Fibroblast of lung (primary cell): ENCODE data around the gene MCTP2. TPM values are rescaled to one million over a fixed set of nuclear protein-coding genes. Genes with fewer than 3 reads are reported as not detected.

ENCODE experiments used
- DNase-seq, 2 donors: peaks; one replicate each; pipeline versions ENCODE4 v3.0.0 to v3.0.0-alpha.2; 2010; ENCODE audit warnings: low read depth in 2 of 2
- H2AFZ ChIP-seq: 2 replicates; pipeline ENCODE4 v1.5.1; 2012; ENCODE audit warnings: low read length, control low read depth, inconsistent platforms
- H3K27ac ChIP-seq: 2 replicates; pipeline ENCODE4 v1.5.1; 2011; ENCODE audit warnings: low read length, control low read depth; ENCODE audit not compliant: insufficient read depth
- H3K27me3 ChIP-seq: 2 replicates; pipeline ENCODE4 v1.5.1; 2011; ENCODE audit warnings: mild to moderate bottlenecking, low read length; ENCODE audit not compliant: control insufficient read depth, insufficient read depth
- H3K36me3 ChIP-seq: 2 replicates; pipeline ENCODE4 v1.5.1; 2011; ENCODE audit warnings: low read length; ENCODE audit not compliant: control insufficient read depth, insufficient read depth
- H3K4me1 ChIP-seq: 2 replicates; pipeline ENCODE4 v1.5.1; 2011; ENCODE audit warnings: low read length; ENCODE audit not compliant: control insufficient read depth, insufficient read depth; ENCODE audit errors: extremely low read depth
- H3K4me2 ChIP-seq: 2 replicates; pipeline ENCODE4 v1.5.1; 2011; ENCODE audit warnings: low read length, control low read depth; ENCODE audit not compliant: insufficient read depth; ENCODE audit errors: extremely low read depth
- H3K4me3 ChIP-seq, 4 experiments: fragments of 200-600 bp in 1 of 4; sonication (generic) in 1 of 4; replicated peaks in 1 of 4; 2 replicates each; pipeline ENCODE4 v1.5.1; 2011 to 2016; ENCODE audit warnings: low read length in 4 of 4, low read depth in 3 of 4, mild to moderate bottlenecking in 3 of 4, control low read depth in 2 of 4, inconsistent platforms in 1 of 4, mixed read lengths in 1 of 4; ENCODE audit not compliant: insufficient read depth in 1 of 4; ENCODE audit errors: control extremely low read depth in 1 of 4
- H3K79me2 ChIP-seq: 2 replicates; pipeline ENCODE4 v1.5.1; 2012; ENCODE audit warnings: mild to moderate bottlenecking, low read length, inconsistent platforms; ENCODE audit not compliant: control insufficient read depth, insufficient read depth
- H3K9ac ChIP-seq: 2 replicates; pipeline ENCODE4 v1.5.1; 2011; ENCODE audit warnings: mild to moderate bottlenecking, low read length, control low read depth; ENCODE audit not compliant: insufficient read depth
- H3K9me3 ChIP-seq: 2 replicates; pipeline ENCODE4 v1.5.1; 2012; ENCODE audit warnings: low read depth, low read length; ENCODE audit not compliant: control insufficient read depth, insufficient read depth
- H4K20me1 ChIP-seq: 2 replicates; pipeline ENCODE4 v1.5.1; 2011; ENCODE audit warnings: low read length; ENCODE audit not compliant: control insufficient read depth, insufficient read depth; ENCODE audit errors: extremely low read depth
- EZH2 ChIP-seq: IDR thresholded peaks from 2 replicates; pipeline ENCODE4 v1.5.1; 2012; ENCODE audit warnings: low read length, control low read depth, mild to moderate bottlenecking; ENCODE audit errors: missing control alignments
- polyA plus RNA-seq, 2 donors: library from polyadenylated mRNA; depleted of rRNA in 1 of 2; stranded (reverse) in 1 of 2; unstranded in 1 of 2; fragments of >200 nt; gene quantifications; 2 replicates each; pipeline ENCODE4 v1.2.1, GENCODE V29; 2011 to 2012; ENCODE audit warnings: missing spikeins in 1 of 2
- total RNA-seq: library from RNA; depleted of rRNA; stranded (reverse); fragments of >200 nt; gene quantifications from 2 replicates; pipeline ENCODE4 v1.2.1, GENCODE V29; 2014
- TF ChIP-seq, protein P1 (sequence below), 2 donors: IDR thresholded peaks in 1 of 2; conservative IDR thresholded peaks in 1 of 2; 1 replicate in 1 of 2; 2 replicates in 1 of 2; pipeline ENCODE4 v1.5.1; 2011 to 2012; ENCODE audit warnings: low read length in 2 of 2, control low read depth in 1 of 2, inconsistent platforms in 1 of 2, low read depth in 1 of 2, mild to moderate bottlenecking in 1 of 2

The MCTP2 gene
- total and polyA plus RNA-seq, 2 donors (not counting 1 experiment from before 2014, with no cell fraction given) = 3.6 to 14.5 TPM

GRCh38 chr15:94522125-94522524 is 290.8 kb downstream of the MCTP2 start:
- H3K79me2 ChIP-seq = no peaks in the 10 kb centered on the region
- H3K9ac ChIP-seq = no peak overlapping the region
- H3K9me3 ChIP-seq = no peaks in the 10 kb centered on the region
- no peaks in the 10 kb centered on the region for H3K36me3 ChIP-seq
- H3K27ac ChIP-seq = no peak overlapping the region
- no peaks in the 10 kb centered on the region for H4K20me1 ChIP-seq
- no peaks in the 10 kb centered on the region for H3K4me1 ChIP-seq
- TF ChIP-seq EZH2 = no peak
- TF ChIP-seq, protein P1, sequence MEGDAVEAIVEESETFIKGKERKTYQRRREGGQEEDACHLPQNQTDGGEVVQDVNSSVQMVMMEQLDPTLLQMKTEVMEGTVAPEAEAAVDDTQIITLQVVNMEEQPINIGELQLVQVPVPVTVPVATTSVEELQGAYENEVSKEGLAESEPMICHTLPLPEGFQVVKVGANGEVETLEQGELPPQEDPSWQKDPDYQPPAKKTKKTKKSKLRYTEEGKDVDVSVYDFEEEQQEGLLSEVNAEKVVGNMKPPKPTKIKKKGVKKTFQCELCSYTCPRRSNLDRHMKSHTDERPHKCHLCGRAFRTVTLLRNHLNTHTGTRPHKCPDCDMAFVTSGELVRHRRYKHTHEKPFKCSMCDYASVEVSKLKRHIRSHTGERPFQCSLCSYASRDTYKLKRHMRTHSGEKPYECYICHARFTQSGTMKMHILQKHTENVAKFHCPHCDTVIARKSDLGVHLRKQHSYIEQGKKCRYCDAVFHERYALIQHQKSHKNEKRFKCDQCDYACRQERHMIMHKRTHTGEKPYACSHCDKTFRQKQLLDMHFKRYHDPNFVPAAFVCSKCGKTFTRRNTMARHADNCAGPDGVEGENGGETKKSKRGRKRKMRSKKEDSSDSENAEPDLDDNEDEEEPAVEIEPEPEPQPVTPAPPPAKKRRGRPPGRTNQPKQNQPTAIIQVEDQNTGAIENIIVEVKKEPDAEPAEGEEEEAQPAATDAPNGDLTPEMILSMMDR (conservative IDR thresholded peaks at IDR 0.05 in 1 of 2, IDR thresholded peaks at IDR 0.05 in 1 of 2; ENCODE audit: low read depth in 1 of 2, low read length in 2 of 2) = no peak
- H3K27me3 ChIP-seq = no peaks in the 10 kb centered on the region
- no peak overlapping the region for H3K4me2 ChIP-seq
- no peak overlapping the region for H3K4me3 ChIP-seq
- no peak for DNase-seq
- H2AFZ ChIP-seq = no peak overlapping the region

DNA sequence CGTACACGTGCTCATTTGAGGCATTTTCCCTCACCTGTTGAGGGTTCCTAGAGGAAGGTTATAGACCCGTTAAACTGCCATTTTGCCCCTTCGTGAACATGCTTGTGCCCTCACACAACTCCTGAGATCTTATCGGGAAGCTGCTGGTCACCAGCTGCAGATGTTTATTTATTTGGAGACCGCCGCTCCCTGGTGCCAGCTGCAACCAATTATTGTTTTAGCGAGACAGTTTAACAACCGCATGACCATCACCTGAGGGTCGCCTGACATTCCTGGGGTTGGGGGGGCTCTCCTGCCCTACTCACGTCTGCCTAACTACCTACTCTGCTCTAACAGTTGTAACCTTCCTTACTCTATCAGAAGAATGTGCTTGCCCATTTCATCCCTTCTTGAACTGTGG is 292.5 kb downstream of the MCTP2 start:
- Histone ChIP-seq H3K4me1 (no peaks in the 10 kb centered on the region), H2AFZ (no peak overlapping the region), H3K9me3 (no peaks in the 10 kb centered on the region), H3K79me2 (no peaks in the 10 kb centered on the region), H4K20me1 (no peaks in the 10 kb centered on the region), H3K4me3 (no peak overlapping the region), H3K27me3 (no peaks in the 10 kb centered on the region), H3K27ac (no peak overlapping the region), H3K9ac (no peak overlapping the region), H3K4me2 (no peak overlapping the region), H3K36me3 (no peaks in the 10 kb centered on the region)
- DNase-seq = no peak
- no peak for TF ChIP-seq EZH2
- TF ChIP-seq, protein P1 (conservative IDR thresholded peaks at IDR 0.05 in 1 of 2, IDR thresholded peaks at IDR 0.05 in 1 of 2; ENCODE audit: low read depth in 1 of 2, low read length in 2 of 2) = no peak

- Histone ChIP-seq H2AFZ (no peak overlapping the region), H3K4me3 (no peak overlapping the region), H3K9me3 (no peaks in the 10 kb centered on the region), H3K4me1 (no peaks in the 10 kb centered on the region), H3K4me2 (no peak overlapping the region), H3K27me3 (no peaks in the 10 kb centered on the region), H3K36me3 (no peaks in the 10 kb centered on the region), H3K79me2 (no peaks in the 10 kb centered on the region), H4K20me1 (no peaks in the 10 kb centered on the region), H3K27ac (no peak overlapping the region), H3K9ac (no peak overlapping the region)
- DNase-seq = no peak
- TF ChIP-seq, protein P1 (conservative IDR thresholded peaks at IDR 0.05 in 1 of 2, IDR thresholded peaks at IDR 0.05 in 1 of 2; ENCODE audit: low read depth in 1 of 2, low read length in 2 of 2) = no peak
- TF ChIP-seq EZH2 = no peak
Observed at GRCh38 chr15:94524565-94524964, 293.2 kb downstream of the MCTP2 start.
